HEK293 (cell line): ENCODE results near the gene NLK.

Source experiments
- CTCF ChIA-PET: fragments of 350-600 bp; formaldehyde crosslinking; extraction: SDS; loops from one replicate; lab custom pipeline; 2021; ENCODE audit warnings: antibody characterized with exemption; lab: Yijun Ruan, JAX
- POLR2A ChIA-PET: fragments of 300-600 bp; formaldehyde crosslinking; extraction: SDS; loops from one replicate; lab custom pipeline; 2020; ENCODE audit warnings: antibody characterized with exemption, inconsistent platforms; lab: Yijun Ruan, JAX
- H3K27ac ChIP-seq: fragments of 200-500 bp; sonication (Bioruptor generic); 2 replicates; pipeline ENCODE4 v1.5.1; 2014; ENCODE audit warnings: low read depth, low read length, control low read depth, inconsistent platforms; ENCODE audit errors: extremely low read depth
- H3K36me3 ChIP-seq, 2 experiments: fragments of 200-500 bp in 1 of 2; sonication (Bioruptor generic) in 1 of 2; 1 replicate in 1 of 2; 2 replicates in 1 of 2; pipeline ENCODE4 v1.5.1; 2014 to 2017; ENCODE audit warnings: inconsistent platforms in 2 of 2, low read length in 2 of 2; ENCODE audit not compliant: control insufficient read depth in 2 of 2, insufficient read depth in 1 of 2
- H3K4me1 ChIP-seq: fragments of 200-500 bp; sonication (Bioruptor generic); 2 replicates; pipeline ENCODE4 v1.5.1; 2014; ENCODE audit warnings: mild to moderate bottlenecking, low read length, inconsistent platforms; ENCODE audit not compliant: control insufficient read depth, insufficient read depth
- H3K4me3 ChIP-seq: 2 replicates; pipeline ENCODE4 v1.5.1; 2011; ENCODE audit warnings: low read depth, mild to moderate bottlenecking, control low read depth, low read length, moderate library complexity
- H3K9me3 ChIP-seq: fragments of 200-500 bp; sonication (Bioruptor generic); 2 replicates; pipeline ENCODE4 v1.5.1; 2014; ENCODE audit warnings: low read depth, low read length, inconsistent platforms; ENCODE audit not compliant: control insufficient read depth, insufficient read depth
- HOXA7 ChIP-seq: sonication (generic); formaldehyde crosslinking; IDR thresholded peaks from 2 replicates; pipeline ENCODE4 v1.8.1; 2022; ENCODE audit warnings: missing genetic modification reagents, borderline replicate concordance
- HOXD13 ChIP-seq: sonication (generic); formaldehyde crosslinking; IDR thresholded peaks from 2 replicates; pipeline ENCODE4 v1.8.0; 2022; ENCODE audit warnings: missing genetic modification reagents, borderline replicate concordance
- KLF9 ChIP-seq: fragments of 450-650 bp; formaldehyde crosslinking; IDR thresholded peaks from 2 replicates; pipeline ENCODE4 v1.5.1; 2016; ENCODE audit warnings: missing biosample characterization, missing genetic modification characterization, low read depth
- OSR2 ChIP-seq: fragments of 450-650 bp; formaldehyde crosslinking; IDR thresholded peaks from 2 replicates; pipeline ENCODE4 v1.5.1; 2016; ENCODE audit warnings: missing biosample characterization, missing genetic modification characterization
- PRDM2 ChIP-seq: fragments of 450-650 bp; formaldehyde crosslinking; IDR thresholded peaks from 2 replicates; pipeline ENCODE4 v1.5.1; 2016; ENCODE audit warnings: missing biosample characterization, missing genetic modification characterization, borderline replicate concordance
- PRDM4 ChIP-seq: fragments of 450-650 bp; formaldehyde crosslinking; IDR thresholded peaks from 2 replicates; pipeline ENCODE4 v1.5.1; 2017; ENCODE audit warnings: missing biosample characterization, missing genetic modification characterization
- PRDM6 ChIP-seq: fragments of 450-650 bp; formaldehyde crosslinking; IDR thresholded peaks from 2 replicates; pipeline ENCODE4 v1.5.1; 2017; ENCODE audit warnings: missing biosample characterization, missing genetic modification characterization
- SALL2 ChIP-seq: fragments of 450-650 bp; formaldehyde crosslinking; IDR thresholded peaks from 2 replicates; pipeline ENCODE4 v1.5.0; 2017; ENCODE audit warnings: missing biosample characterization, mild to moderate bottlenecking, missing genetic modification characterization, borderline replicate concordance
- YY1 ChIP-seq: fragments of 450-650 bp; formaldehyde crosslinking; IDR thresholded peaks from 2 replicates; pipeline ENCODE4 v1.5.1; 2018; ENCODE audit warnings: missing biosample characterization, missing genetic modification characterization
- ZFHX2 ChIP-seq: fragments of 450-650 bp; formaldehyde crosslinking; conservative IDR thresholded peaks from 2 replicates; pipeline ENCODE4 v1.5.1; 2016; ENCODE audit warnings: missing biosample characterization, missing genetic modification characterization
- ZNF132 ChIP-seq: fragments of 450-650 bp; formaldehyde crosslinking; IDR thresholded peaks from 2 replicates; pipeline ENCODE4 v1.5.1; 2017; ENCODE audit warnings: missing biosample characterization, missing genetic modification characterization, borderline replicate concordance
- ZNF133 ChIP-seq: fragments of 450-650 bp; formaldehyde crosslinking; IDR thresholded peaks from 2 replicates; pipeline ENCODE4 v1.5.1; 2016; ENCODE audit warnings: missing biosample characterization, missing genetic modification characterization
- ZNF148 ChIP-seq: fragments of 450-650 bp; formaldehyde crosslinking; IDR thresholded peaks from 2 replicates; pipeline ENCODE4 v1.5.0; 2017; ENCODE audit warnings: missing biosample characterization, missing genetic modification characterization, borderline replicate concordance
- ZNF211 ChIP-seq: fragments of 450-650 bp; formaldehyde crosslinking; IDR thresholded peaks from 2 replicates; pipeline ENCODE4 v1.5.1; 2016; ENCODE audit warnings: low read depth, missing biosample characterization, missing genetic modification characterization
- ZNF274 ChIP-seq, 2 experiments: fragments of 200-500 bp in 1 of 2; fragments of 450-650 bp in 1 of 2; sonication (Bioruptor generic) in 1 of 2; formaldehyde crosslinking in 1 of 2; IDR thresholded peaks; 2 replicates each; pipeline versions ENCODE4 v1.5.1 to v1.6.1; 2014 to 2016; ENCODE audit warnings: borderline replicate concordance in 1 of 2, inconsistent platforms in 1 of 2, low read length in 1 of 2, missing biosample characterization in 1 of 2, missing genetic modification characterization in 1 of 2
- ZNF404 ChIP-seq: fragments of 450-650 bp; formaldehyde crosslinking; IDR thresholded peaks from 2 replicates; pipeline ENCODE4 v1.5.1; 2017; ENCODE audit warnings: missing biosample characterization, missing genetic modification characterization
- ZNF530 ChIP-seq: fragments of 450-650 bp; formaldehyde crosslinking; IDR thresholded peaks from 2 replicates; pipeline ENCODE4 v1.5.1; 2016; ENCODE audit warnings: low read depth, missing biosample characterization, missing genetic modification characterization
- ZNF768 ChIP-seq: fragments of 450-650 bp; formaldehyde crosslinking; IDR thresholded peaks from 2 replicates; pipeline ENCODE4 v1.5.1; 2018; ENCODE audit warnings: missing biosample characterization, mild to moderate bottlenecking, missing genetic modification characterization
- ZNF843 ChIP-seq: fragments of 450-650 bp; formaldehyde crosslinking; IDR thresholded peaks from 2 replicates; pipeline ENCODE4 v1.5.1; 2016; ENCODE audit warnings: missing biosample characterization, missing genetic modification characterization

The NLK gene

GRCh38 chr17:28059675-28060074 lies 17.2 kb downstream of the NLK start:
- POLR2A ChIA-PET = no interaction called here

GRCh38 chr17:28065706-28066105 lies 23.2 kb downstream of the NLK start:
- 0 out of 2 replicates have a peak, but pooled peaks have one; percentile 58 for TF ChIP-seq ZNF133
- TF ChIP-seq ZNF843 = no peak
- TF ChIP-seq, all 188 proteins: peak for 1
- H3K27ac ChIP-seq = no peak overlapping the region
- CTCF ChIA-PET = no interaction called here

More at GRCh38 chr17:28059675-28060074, 17.2 kb downstream of the NLK start:
- Histone ChIP-seq H3K4me3 (no peak overlapping the region), H3K36me3 (no peaks in the 10 kb centered on the region), H3K4me1 (peaks cover 20% of the 10 kb centered on the region), H3K27ac (no peak overlapping the region), H3K9me3 (no peaks in the 10 kb centered on the region)
- CTCF ChIA-PET = interaction anchor here (0.5 to 1.3 kb wide), 4 partner anchors 69 to 824 kb away, joined by 3 to 5 read pairs (median 4); no protein-coding TSS in a partner anchor
- TF ChIP-seq PRDM6 (tag by site-specific recombination) (peak; percentile 52; the same call in 1 of the 2 replicates), ZFHX2 (no peak), SALL2 (tag by site-specific recombination) (no peak), ZNF274 (IDR thresholded peaks at IDR 0.05; ENCODE audit: low read length) (no peak), ZNF274 (tag by site-specific recombination; IDR thresholded peaks at IDR 0.05; ENCODE audit: borderline replicate concordance) (no peak), ZNF768 (tag by site-specific recombination) (no peak), ZNF132 (tag by site-specific recombination) (no peak), YY1 (no peak), OSR2 (tag by site-specific recombination) (no peak), ZNF404 (tag by site-specific recombination) (no peak)
- TF ChIP-seq, all 188 proteins: peak for 1

GRCh38 chr17:28069061-28069460 lies 26.6 kb downstream of the NLK start:
- no peak overlapping the region for H3K27ac ChIP-seq
- POLR2A ChIA-PET = no interaction called here
- peaks cover 2% of the 10 kb centered on the region; the same call in 1 of the 2 replicates for H3K9me3 ChIP-seq
- no peaks in the 10 kb centered on the region for H3K4me1 ChIP-seq
- CTCF ChIA-PET = no interaction called here
- no peak overlapping the region for H3K4me3 ChIP-seq
- no peaks in the 10 kb centered on the region for H3K36me3 ChIP-seq
- TF ChIP-seq KLF9 = no peak
- no peak for TF ChIP-seq ZNF148
- no peak for TF ChIP-seq PRDM2 (tag by site-specific recombination)
- no peak for TF ChIP-seq HOXD13 (CRISPR knock-in tag)
- no peak for TF ChIP-seq PRDM4
- TF ChIP-seq ZNF530 (tag by site-specific recombination) = no peak
- TF ChIP-seq HOXA7 (CRISPR knock-in tag) = no peak
- no peak for TF ChIP-seq ZNF211 (tag by site-specific recombination)

More at GRCh38 chr17:28065706-28066105, 23.2 kb downstream of the NLK start:
- H3K4me3 ChIP-seq = no peak overlapping the region
- no peaks in the 10 kb centered on the region; the same call in 1 of the 2 replicates for H3K9me3 ChIP-seq
- no peaks in the 10 kb centered on the region for H3K36me3 ChIP-seq
- peaks cover 3% of the 10 kb centered on the region; the same call in 1 of the 2 replicates for H3K4me1 ChIP-seq
- POLR2A ChIA-PET = interaction anchor here (1.6 kb wide), 1 partner anchor 25 kb away, joined by 6 read pairs; no protein-coding TSS in a partner anchor
